22Rv1 (cell line): ENCODE data around the gene ERFL.

Experiments used
- H3K27ac ChIP-seq: fragments of 450-650 bp; 2 replicates; pipeline ENCODE4 v1.5.1; 2017
- CTCF ChIP-seq: fragments of 450-650 bp; IDR thresholded peaks from 2 replicates; pipeline ENCODE4 v1.5.1; 2017; ENCODE audit warnings: mild to moderate bottlenecking
- ZFX ChIP-seq: fragments of 450-650 bp; IDR thresholded peaks from 2 replicates; pipeline ENCODE4 v1.6.1; 2017; ENCODE audit warnings: antibody characterized with exemption, borderline replicate concordance

ERFL gene

GRCh38 chr19:41887711-41888382 is 40.4 kb downstream of the ERFL start:
- no peak for TF ChIP-seq ZFX
- no peak for TF ChIP-seq CTCF
- no peak overlapping the region for H3K27ac ChIP-seq

GRCh38 chr19:41886761-41887710 is 41.2 kb downstream of the ERFL start:
- H3K27ac ChIP-seq: no peak overlapping the region

GRCh38 chr19:41883821-41884733 is 44.2 kb downstream of the ERFL start:
- TF ChIP-seq ZFX (no peak), CTCF (no peak)
- peak overlapping the region; percentile 41; the same call in 1 of the 2 replicates for H3K27ac ChIP-seq

More at GRCh38 chr19:41886761-41887710, 41.2 kb downstream of the ERFL start:
- no peak for TF ChIP-seq ZFX
- TF ChIP-seq CTCF: no peak

- no peak for TF ChIP-seq ZFX
- 0 out of 2 replicates have a peak overlapping the region, but pooled peaks have one; percentile 41 for H3K27ac ChIP-seq
These were observed 44.8 kb downstream of the ERFL start for GRCh38 chr19:41883463-41883820.

GRCh38 chr19:41882568-41883462 is 45.4 kb downstream of the ERFL start, which contains the start of gene ARHGEF1:
Gene ARHGEF1, plus strand, starts transcription at chr19:41883184. Its CDS starts 4,899 bp downstream, at chr19:41888083.
- no peak for TF ChIP-seq ZFX
- no peak for TF ChIP-seq CTCF
- 0 out of 2 replicates have a peak within 1 kb of the TSS, but pooled peaks have one; percentile 41 for H3K27ac ChIP-seq

- H3K27ac ChIP-seq: no peak overlapping the region
- TF ChIP-seq ZFX (no peak), CTCF (no peak)
These were observed 47.9 kb downstream of the ERFL start for GRCh38 chr19:41880329-41880708.
